HG03442 (cell line): Measurements from ENCODE around the gene ZNF654.
"Not testable (repeated sequence)": the region's sequence is repeated elsewhere in the genome, so short reads cannot be mapped to it uniquely, and the experiment has no call there.

ENCODE experiments used
- ATAC-seq: cut with Tn5 transposase; IDR thresholded peaks from one replicate; pipeline ENCODE4 v1.9.1; 2021; ENCODE audit warnings: mild to moderate bottlenecking, moderate library complexity; ENCODE audit not compliant: unreplicated experiment

ZNF654 gene

GRCh38 chr3:88059380-88060170 lies 520 bp downstream of the ZNF654 start:
- no peak for ATAC-seq

- ATAC-seq = no peak
Observed at GRCh38 chr3:88061746-88062145, 2.7 kb downstream of the ZNF654 start.

GRCh38 chr3:88075072-88075471 lies 16.0 kb downstream of the ZNF654 start:
- no peak for ATAC-seq

- no peak for ATAC-seq
Observed at GRCh38 chr3:88075497-88075896, 16.4 kb downstream of the ZNF654 start.

- ATAC-seq = no peak
Observed at GRCh38 chr3:88076712-88077111, 17.7 kb downstream of the ZNF654 start.

GRCh38 chr3:88078932-88079331 lies 19.9 kb downstream of the ZNF654 start:
- no peak for ATAC-seq

- ATAC-seq = no peak
Observed at GRCh38 chr3:88082854-88083253, 23.8 kb downstream of the ZNF654 start.

GRCh38 chr3:88084097-88084501 lies 25.0 kb downstream of the ZNF654 start:
- ATAC-seq = no peak

GRCh38 chr3:88090681-88091080 lies 31.6 kb downstream of the ZNF654 start:
- ATAC-seq = no peak

- no peak for ATAC-seq
Observed at GRCh38 chr3:88092270-88092669, 33.2 kb downstream of the ZNF654 start.

GRCh38 chr3:88093266-88093665 lies 34.2 kb downstream of the ZNF654 start:
- ATAC-seq = no peak

- peak; percentile 58 for ATAC-seq
Observed at GRCh38 chr3:88101142-88101541, 42.1 kb downstream of the ZNF654 start.

- ATAC-seq = no peak
Observed at GRCh38 chr3:88105325-88105724, 46.3 kb downstream of the ZNF654 start.

GRCh38 chr3:88112289-88112688 lies 53.2 kb downstream of the ZNF654 start:
- ATAC-seq = no peak

- peak; percentile 94 for ATAC-seq
Observed at GRCh38 chr3:88113311-88114162, 54.5 kb downstream of the ZNF654 start.

- ATAC-seq = no peak
Observed at GRCh38 chr3:88114878-88115549, 56.0 kb downstream of the ZNF654 start.

- no peak for ATAC-seq
Observed at GRCh38 chr3:88117683-88118082, 58.6 kb downstream of the ZNF654 start.

GRCh38 chr3:88118603-88119002 lies 59.5 kb downstream of the ZNF654 start:
- ATAC-seq = not testable (repeated sequence)

GRCh38 chr3:88123526-88123925 lies 64.5 kb downstream of the ZNF654 start:
- ATAC-seq = no peak

- no peak for ATAC-seq
Observed at GRCh38 chr3:88131695-88132094, 72.6 kb downstream of the ZNF654 start.

GRCh38 chr3:88132894-88133293 lies 73.8 kb downstream of the ZNF654 start:
- ATAC-seq = no peak
